ENCODE results near the gene PRSS21.

Gene PRSS21
- total RNA-seq = 0.62 to 1.3 reads per million in 2 donors

- peak in 2 of 5 experiments; percentile 36 to 48 for DNase-seq
These were observed at the start of gene PRSS21 for GRCh38 chr16:2816751-2817339. Gene PRSS21, plus strand, starts transcription at chr16:2817237. Its CDS starts 32 bp downstream, at chr16:2817269.

- no peak for DNase-seq
These were observed 49.1 kb upstream of the PRSS21 start for GRCh38 chr16:2767891-2768290.

- no peak for DNase-seq
These were observed 48.5 kb upstream of the PRSS21 start for GRCh38 chr16:2768403-2769089.

GRCh38 chr16:2769100-2769529 is 47.9 kb upstream of the PRSS21 start:
- DNase-seq = no peak

GRCh38 chr16:2769675-2770056 is 47.4 kb upstream of the PRSS21 start:
- no peak for DNase-seq

GRCh38 chr16:2770057-2770951 is 46.7 kb upstream of the PRSS21 start:
- DNase-seq = peak in 2 of 5 experiments; percentile 22 to 35

GRCh38 chr16:2771496-2772402 is 45.3 kb upstream of the PRSS21 start:
- no peak for DNase-seq

- no peak for DNase-seq
These were observed 43.7 kb upstream of the PRSS21 start for GRCh38 chr16:2773188-2773968.

GRCh38 chr16:2774161-2774891 is 42.7 kb upstream of the PRSS21 start:
- DNase-seq = no peak

GRCh38 chr16:2775131-2775716 is 41.8 kb upstream of the PRSS21 start:
- no peak for DNase-seq

GRCh38 chr16:2775765-2776499 is 41.1 kb upstream of the PRSS21 start:
- DNase-seq = no peak

- DNase-seq = peak in 2 of 5 experiments; percentile 32 to 48
These were observed 40.4 kb upstream of the PRSS21 start for GRCh38 chr16:2776500-2777139.

GRCh38 chr16:2777231-2777902 is 39.7 kb upstream of the PRSS21 start, which contains the start of gene ELOB:
Gene ELOB, minus strand, starts transcription at chr16:2777280. Its CDS starts 41 bp downstream, at chr16:2777239.
- peak; percentile 79 to 93 (median 84) for DNase-seq

GRCh38 chr16:2777903-2778629 is 39.0 kb upstream of the PRSS21 start:
- DNase-seq = peak in 2 of 5 experiments; percentile 46 to 52

- DNase-seq = no peak
These were observed 38.4 kb upstream of the PRSS21 start for GRCh38 chr16:2778630-2778958.

GRCh38 chr16:2779151-2779920 is 37.7 kb upstream of the PRSS21 start:
- no peak for DNase-seq

All from T-helper 2 cell (primary cell).